SK-N-SH (cell line): ENCODE results near the gene MET. TPM values are rescaled to one million over a fixed set of nuclear protein-coding genes. Genes with fewer than 3 reads are reported as not detected.

ENCODE experiments used
- CTCF ChIA-PET: fragments of 300-600, 350-600 bp; formaldehyde crosslinking; extraction: SDS; loops from one replicate; lab custom pipeline; 2021; lab: Yijun Ruan, JAX
- POLR2A ChIA-PET: fragments of 350-600 bp; sonication (Branson Sonifier 250); formaldehyde crosslinking; extraction: SDS; loops from one replicate; lab custom pipeline; 2020; ENCODE audit warnings: antibody characterized with exemption, inconsistent platforms; lab: Yijun Ruan, JAX
- DNase-seq: peaks from one replicate; pipeline ENCODE4 v3.0.0; 2012
- H2AFZ ChIP-seq: fragments of 200-600 bp; sonication (generic); 2 replicates; pipeline ENCODE4 v1.8.1; 2016; ENCODE audit warnings: antibody characterized with exemption, mild to moderate bottlenecking, low read depth
- H3F3A ChIP-seq: fragments of 200-600 bp; sonication (generic); replicated peaks from 2 replicates; pipeline ENCODE3; 2016; ENCODE audit warnings: antibody characterized with exemption, mild to moderate bottlenecking; ENCODE audit not compliant: insufficient read depth
- H3K27ac ChIP-seq, 2 experiments: fragments of 200-500 bp in 1 of 2; fragments of 200-600 bp in 1 of 2; sonication (Bioruptor generic) in 1 of 2; sonication (generic), shearing (Covaris generic) in 1 of 2; 2 replicates each; pipeline versions ENCODE4 v1.5.1 to v1.6.1; 2014 to 2016; ENCODE audit warnings: low read depth in 2 of 2, inconsistent platforms in 1 of 2, low read length in 1 of 2, mild to moderate bottlenecking in 1 of 2, mixed read lengths in 1 of 2
- H3K27me3 ChIP-seq: fragments of 200-600 bp; sonication (generic), shearing (Covaris generic); 2 replicates; pipeline ENCODE4 v1.6.1; 2016; ENCODE audit warnings: mixed run types; ENCODE audit not compliant: insufficient read depth
- H3K36me3 ChIP-seq, 2 experiments: fragments of 200-500 bp in 1 of 2; fragments of 200-600 bp in 1 of 2; sonication (Bioruptor generic) in 1 of 2; sonication (generic) in 1 of 2; replicated peaks in 1 of 2; 2 replicates each; pipeline versions ENCODE3 to v1.5.1; 2014 to 2016; ENCODE audit warnings: low read length in 1 of 2, mild to moderate bottlenecking in 1 of 2; ENCODE audit not compliant: insufficient read depth in 2 of 2, control insufficient read depth in 1 of 2
- H3K4me1 ChIP-seq, 2 experiments: fragments of 200-500 bp in 1 of 2; fragments of 200-600 bp in 1 of 2; sonication (Bioruptor generic) in 1 of 2; sonication (generic), shearing (Covaris generic) in 1 of 2; 2 replicates each; pipeline versions ENCODE4 v1.5.1 to v1.6.1; 2014 to 2016; ENCODE audit warnings: low read depth in 1 of 2, low read length in 1 of 2, mixed run types in 1 of 2; ENCODE audit not compliant: insufficient read depth in 2 of 2, control insufficient read depth in 1 of 2
- H3K4me2 ChIP-seq: fragments of 200-600 bp; sonication (generic), shearing (Covaris generic); 2 replicates; pipeline ENCODE4 v1.6.1; 2017; ENCODE audit warnings: mixed run types
- H3K4me3 ChIP-seq, 2 experiments: fragments of 200-500 bp in 1 of 2; fragments of 200-600 bp in 1 of 2; sonication (Bioruptor generic) in 1 of 2; sonication (generic), shearing (Covaris generic) in 1 of 2; 2 replicates each; pipeline versions ENCODE4 v1.5.1 to v1.8.1; 2014 to 2016; ENCODE audit warnings: low read depth in 2 of 2, inconsistent platforms in 1 of 2, low read length in 1 of 2, mild to moderate bottlenecking in 1 of 2, mixed read lengths in 1 of 2, moderate library complexity in 1 of 2
- H3K79me2 ChIP-seq: fragments of 200-600 bp; sonication (generic); 2 replicates; pipeline ENCODE4 v1.8.1; 2017; ENCODE audit warnings: mild to moderate bottlenecking; ENCODE audit not compliant: insufficient read depth
- H3K9ac ChIP-seq: fragments of 200-600 bp; sonication (generic); 2 replicates; pipeline ENCODE4 v1.6.1; 2017; ENCODE audit warnings: mixed run types
- H3K9me2 ChIP-seq: fragments of 200-600 bp; sonication (generic); 2 replicates; pipeline ENCODE4 v1.6.1; 2017; ENCODE audit warnings: mixed run types
- H3K9me3 ChIP-seq: fragments of 200-600 bp; sonication (generic); 2 replicates; pipeline ENCODE4 v1.6.1; 2017; ENCODE audit warnings: mixed run types, mild to moderate bottlenecking, moderate library complexity
- H4K20me1 ChIP-seq: fragments of 200-600 bp; sonication (generic); 2 replicates; pipeline ENCODE4 v1.6.1; 2017; ENCODE audit warnings: mild to moderate bottlenecking, mixed run types; ENCODE audit not compliant: insufficient read depth
- ELF1 ChIP-seq: IDR thresholded peaks from 2 replicates; pipeline ENCODE4 v1.4.0; 2012
- EZH2phosphoT487 ChIP-seq: fragments of 200-600 bp; sonication (generic); IDR thresholded peaks from 2 replicates; pipeline ENCODE4 v1.6.1; 2017; ENCODE audit warnings: low read depth, mixed run types, mild to moderate bottlenecking, antibody characterized with exemption, moderate library complexity, borderline replicate concordance
- FOSL2 ChIP-seq: IDR thresholded peaks from 2 replicates; pipeline ENCODE4 v1.4.0; 2012; ENCODE audit warnings: low read depth, mild to moderate bottlenecking, moderate library complexity, borderline replicate concordance
- GABPA ChIP-seq: IDR thresholded peaks from 2 replicates; pipeline ENCODE4 v1.4.0; 2012; ENCODE audit warnings: low read depth, mild to moderate bottlenecking
- JUND ChIP-seq: IDR thresholded peaks from 2 replicates; pipeline ENCODE4 v1.4.0; 2012
- MXI1 ChIP-seq: IDR thresholded peaks from 2 replicates; pipeline ENCODE4 v1.6.1; 2012; ENCODE audit warnings: mild to moderate bottlenecking, low read depth, low read length, improper control_type of control experiment
- NRF1 ChIP-seq: IDR thresholded peaks from 2 replicates; pipeline ENCODE4 v1.6.1; 2012; ENCODE audit warnings: low read depth, mild to moderate bottlenecking, low read length
- POLR2AphosphoS5 ChIP-seq: IDR thresholded peaks from 2 replicates; pipeline ENCODE4 v1.6.1; 2012; ENCODE audit warnings: low read depth, low read length
- RFX5 ChIP-seq: IDR thresholded peaks from 2 replicates; pipeline ENCODE4 v1.6.1; 2012; ENCODE audit warnings: mild to moderate bottlenecking, improper control_type of control experiment, low read length
- SIN3A ChIP-seq: IDR thresholded peaks from 2 replicates; pipeline ENCODE4 v1.6.1; 2012; ENCODE audit warnings: low read depth, mild to moderate bottlenecking, low read length, moderate library complexity, borderline replicate concordance
- SMC3 ChIP-seq: IDR thresholded peaks from 2 replicates; pipeline ENCODE4 v1.6.1; 2012; ENCODE audit warnings: low read depth, low read length, improper control_type of control experiment
- TAF1 ChIP-seq: IDR thresholded peaks from 2 replicates; pipeline ENCODE4 v1.6.1; 2012; ENCODE audit warnings: low read depth, mild to moderate bottlenecking, low read length, moderate library complexity, borderline replicate concordance
- TCF12 ChIP-seq: IDR thresholded peaks from 2 replicates; pipeline ENCODE4 v1.4.0; 2012
- YY1 ChIP-seq: IDR thresholded peaks from 2 replicates; pipeline ENCODE4 v1.4.0; 2012; ENCODE audit warnings: low read depth, mild to moderate bottlenecking
- whole genome bisulfite sequencing: methylation state at CpG from one replicate; pipeline ENCODE4 v1.1.6; 2017; ENCODE audit warnings: low lambda C conversion rate; 5-methylcytosine and 5-hydroxymethylcytosine counted together
- polyA plus RNA-seq, 3 experiments: library from polyadenylated mRNA; depleted of rRNA; stranded (reverse); fragments of >200 nt; gene quantifications; 2 replicates each; pipeline ENCODE4 v1.2.3, GENCODE V29; 2012
- TF ChIP-seq, protein P1 (sequence below): IDR thresholded peaks from 2 replicates; pipeline ENCODE4 v1.4.0; 2012; ENCODE audit warnings: low read depth, borderline replicate concordance
- TF ChIP-seq, protein P2 (sequence below): fragments of 150-350 bp; IDR thresholded peaks from 2 replicates; pipeline ENCODE4 v1.6.1; 2016; ENCODE audit warnings: mild to moderate bottlenecking, low read depth, low read length
- TF ChIP-seq, protein P3 (sequence below): IDR thresholded peaks from 2 replicates; pipeline ENCODE4; 2012
- TF ChIP-seq, protein P4 (sequence below): fragments of 200-600 bp; sonication (generic); IDR thresholded peaks from 2 replicates; pipeline ENCODE4 v1.6.1; 2017; ENCODE audit warnings: antibody characterized with exemption, mild to moderate bottlenecking, moderate library complexity

Gene MET
- polyA plus RNA-seq, 1 of the 3 experiments (the other 2 are of a cell fraction), result 38.7 TPM

DNA sequence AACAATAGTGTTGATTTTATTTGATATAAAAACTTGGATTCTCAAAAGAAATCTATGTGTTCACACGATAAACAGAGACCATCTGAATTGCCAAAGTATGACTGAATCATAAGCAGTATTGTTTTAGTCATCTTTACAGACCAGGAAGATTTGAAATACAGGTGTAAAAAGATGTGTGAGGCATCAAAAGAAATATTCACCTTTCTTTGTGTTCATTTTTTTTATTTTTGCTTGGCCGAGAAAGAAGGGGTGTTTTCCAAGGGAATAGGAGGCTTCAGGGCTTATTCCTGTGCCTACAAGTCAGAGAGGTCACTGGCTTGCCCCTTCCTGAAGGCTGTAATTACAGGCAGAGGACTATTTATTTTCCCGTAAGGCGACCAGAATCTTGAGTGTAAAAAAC lies 37.3 kb downstream of the MET start (continued):
- TF ChIP-seq, protein P1, sequence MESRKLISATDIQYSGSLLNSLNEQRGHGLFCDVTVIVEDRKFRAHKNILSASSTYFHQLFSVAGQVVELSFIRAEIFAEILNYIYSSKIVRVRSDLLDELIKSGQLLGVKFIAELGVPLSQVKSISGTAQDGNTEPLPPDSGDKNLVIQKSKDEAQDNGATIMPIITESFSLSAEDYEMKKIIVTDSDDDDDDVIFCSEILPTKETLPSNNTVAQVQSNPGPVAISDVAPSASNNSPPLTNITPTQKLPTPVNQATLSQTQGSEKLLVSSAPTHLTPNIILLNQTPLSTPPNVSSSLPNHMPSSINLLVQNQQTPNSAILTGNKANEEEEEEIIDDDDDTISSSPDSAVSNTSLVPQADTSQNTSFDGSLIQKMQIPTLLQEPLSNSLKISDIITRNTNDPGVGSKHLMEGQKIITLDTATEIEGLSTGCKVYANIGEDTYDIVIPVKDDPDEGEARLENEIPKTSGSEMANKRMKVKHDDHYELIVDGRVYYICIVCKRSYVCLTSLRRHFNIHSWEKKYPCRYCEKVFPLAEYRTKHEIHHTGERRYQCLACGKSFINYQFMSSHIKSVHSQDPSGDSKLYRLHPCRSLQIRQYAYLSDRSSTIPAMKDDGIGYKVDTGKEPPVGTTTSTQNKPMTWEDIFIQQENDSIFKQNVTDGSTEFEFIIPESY, result no peak
- TF ChIP-seq, protein P2, sequence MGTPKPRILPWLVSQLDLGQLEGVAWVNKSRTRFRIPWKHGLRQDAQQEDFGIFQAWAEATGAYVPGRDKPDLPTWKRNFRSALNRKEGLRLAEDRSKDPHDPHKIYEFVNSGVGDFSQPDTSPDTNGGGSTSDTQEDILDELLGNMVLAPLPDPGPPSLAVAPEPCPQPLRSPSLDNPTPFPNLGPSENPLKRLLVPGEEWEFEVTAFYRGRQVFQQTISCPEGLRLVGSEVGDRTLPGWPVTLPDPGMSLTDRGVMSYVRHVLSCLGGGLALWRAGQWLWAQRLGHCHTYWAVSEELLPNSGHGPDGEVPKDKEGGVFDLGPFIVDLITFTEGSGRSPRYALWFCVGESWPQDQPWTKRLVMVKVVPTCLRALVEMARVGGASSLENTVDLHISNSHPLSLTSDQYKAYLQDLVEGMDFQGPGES, result no peak
- no peak for TF ChIP-seq NRF1
- no peak for TF ChIP-seq ELF1

DNA sequence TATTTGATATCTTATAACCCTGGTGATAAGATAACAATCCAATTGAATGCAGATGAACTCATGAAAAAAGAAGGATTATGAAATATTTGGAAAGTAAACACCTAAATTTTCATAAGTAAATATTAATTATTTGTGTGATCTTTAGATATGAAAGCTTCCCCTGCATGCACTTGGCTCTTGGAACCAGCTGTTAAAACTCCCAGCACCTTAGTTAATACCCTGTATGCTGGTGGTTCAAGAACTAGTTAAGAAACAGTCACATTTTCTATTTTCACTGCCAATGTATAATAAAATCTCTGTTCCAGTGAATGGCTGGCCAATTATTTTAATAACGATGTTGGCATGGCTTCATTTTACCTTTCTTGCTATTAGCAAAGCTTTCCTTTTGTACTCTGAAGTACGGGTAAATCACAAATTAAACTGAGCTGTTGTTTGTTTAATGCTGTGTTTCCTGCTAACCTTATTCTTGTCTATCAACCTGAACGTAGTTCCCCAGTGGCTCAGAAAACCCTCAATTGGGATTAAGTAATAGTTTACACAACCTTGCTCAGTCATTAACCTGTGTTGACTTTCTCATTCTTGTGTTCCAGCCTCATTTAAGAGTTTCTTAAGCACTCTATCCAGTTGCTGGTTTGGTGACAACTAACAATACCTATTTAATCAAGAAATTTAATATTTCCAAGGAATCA lies 38.9 kb downstream of the MET start:
- Histone ChIP-seq H3K79me2 (peaks cover 64% of the 10 kb centered on the region), H3K9me2 (no peaks in the 10 kb centered on the region), H4K20me1 (no peaks in the 10 kb centered on the region), H2AFZ (no peak overlapping the region), H3K4me2 (no peak overlapping the region), H3K27me3 (peaks cover 4% of the 10 kb centered on the region; the same call in 1 of the 2 replicates), H3K9ac (no peak overlapping the region), H3K36me3 (peaks cover 0 to 8% of the 10 kb centered on the region in 2 experiments), H3K9me3 (no peaks in the 10 kb centered on the region), H3K4me3 (no peak overlapping the region), H3F3A (peaks cover 28% of the 10 kb centered on the region), H3K27ac (peak overlapping the region in 1 of 2 experiments; percentile 58; a peak in 2 of 4 replicates), H3K4me1 (peaks cover 4 to 12% of the 10 kb centered on the region in 2 experiments)
- CTCF ChIA-PET, result no interaction called here
- TF ChIP-seq TCF12 (no peak), TAF1 (no peak), POLR2AphosphoS5 (no peak), YY1 (no peak), RFX5 (no peak), SMC3 (no peak), EZH2phosphoT487 (no peak), SIN3A (no peak), MXI1 (no peak), NRF1 (no peak), FOSL2 (no peak), GABPA (no peak), JUND (no peak)
- TF ChIP-seq, protein P3, sequence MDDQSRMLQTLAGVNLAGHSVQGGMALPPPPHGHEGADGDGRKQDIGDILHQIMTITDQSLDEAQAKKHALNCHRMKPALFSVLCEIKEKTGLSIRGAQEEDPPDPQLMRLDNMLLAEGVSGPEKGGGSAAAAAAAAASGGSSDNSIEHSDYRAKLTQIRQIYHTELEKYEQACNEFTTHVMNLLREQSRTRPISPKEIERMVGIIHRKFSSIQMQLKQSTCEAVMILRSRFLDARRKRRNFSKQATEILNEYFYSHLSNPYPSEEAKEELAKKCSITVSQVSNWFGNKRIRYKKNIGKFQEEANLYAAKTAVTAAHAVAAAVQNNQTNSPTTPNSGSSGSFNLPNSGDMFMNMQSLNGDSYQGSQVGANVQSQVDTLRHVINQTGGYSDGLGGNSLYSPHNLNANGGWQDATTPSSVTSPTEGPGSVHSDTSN, result no peak
- TF ChIP-seq, protein P4, sequence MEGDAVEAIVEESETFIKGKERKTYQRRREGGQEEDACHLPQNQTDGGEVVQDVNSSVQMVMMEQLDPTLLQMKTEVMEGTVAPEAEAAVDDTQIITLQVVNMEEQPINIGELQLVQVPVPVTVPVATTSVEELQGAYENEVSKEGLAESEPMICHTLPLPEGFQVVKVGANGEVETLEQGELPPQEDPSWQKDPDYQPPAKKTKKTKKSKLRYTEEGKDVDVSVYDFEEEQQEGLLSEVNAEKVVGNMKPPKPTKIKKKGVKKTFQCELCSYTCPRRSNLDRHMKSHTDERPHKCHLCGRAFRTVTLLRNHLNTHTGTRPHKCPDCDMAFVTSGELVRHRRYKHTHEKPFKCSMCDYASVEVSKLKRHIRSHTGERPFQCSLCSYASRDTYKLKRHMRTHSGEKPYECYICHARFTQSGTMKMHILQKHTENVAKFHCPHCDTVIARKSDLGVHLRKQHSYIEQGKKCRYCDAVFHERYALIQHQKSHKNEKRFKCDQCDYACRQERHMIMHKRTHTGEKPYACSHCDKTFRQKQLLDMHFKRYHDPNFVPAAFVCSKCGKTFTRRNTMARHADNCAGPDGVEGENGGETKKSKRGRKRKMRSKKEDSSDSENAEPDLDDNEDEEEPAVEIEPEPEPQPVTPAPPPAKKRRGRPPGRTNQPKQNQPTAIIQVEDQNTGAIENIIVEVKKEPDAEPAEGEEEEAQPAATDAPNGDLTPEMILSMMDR, result no peak
- TF ChIP-seq, protein P2, result no peak
- POLR2A ChIA-PET, result no interaction called here
- whole genome bisulfite sequencing, result 12% methylated on average over 3 of the region's 3 CpGs
- DNase-seq, result no peak
